Neural progenitor cell (in vitro differentiated cells): ENCODE data around the gene TSEN34.
"Not testable (repeated sequence)": the region's sequence is repeated elsewhere in the genome, so short reads cannot be mapped to it uniquely, and the experiment has no call there.

Source experiments
- CTCF ChIP-seq: fragments of 200-600 bp; sonication (generic); IDR thresholded peaks from 2 replicates; pipeline ENCODE4 v1.5.1; 2017; ENCODE audit warnings: antibody characterized with exemption, mild to moderate bottlenecking
- EZH2 ChIP-seq: fragments of 200-600 bp; sonication (generic); IDR thresholded peaks from 2 replicates; pipeline ENCODE4 v1.6.1; 2017; ENCODE audit warnings: antibody characterized with exemption, mild to moderate bottlenecking, moderate library complexity

- not testable (repeated sequence) for TF ChIP-seq CTCF, EZH2
Measured at GRCh38 chr19:54217517-54218247, 26.6 kb downstream of the TSEN34 start.
